A549 (cell line): ENCODE results near the gene INAFM1. TPM values are rescaled to one million over a fixed set of nuclear protein-coding genes. Genes with fewer than 3 reads are reported as not detected.

Experiments used
- ATAC-seq, 2 experiments: fragments of 200-7000 bp in 1 of 2; fragments of >200 bp in 1 of 2; cut with Nextera tagmentation in 1 of 2; cut with Tn5 transposase in 1 of 2; 3 replicates each; pipeline versions ENCODE4 v1.8.0 to v1.9.1; 2018 to 2020; ENCODE audit warnings: mild to moderate bottlenecking in 1 of 2, moderate library complexity in 1 of 2
- CTCF ChIA-PET: fragments of 300-600 bp; sonication (Branson Sonifier 250); formaldehyde crosslinking; extraction: SDS; loops from one replicate; lab custom pipeline; 2021; ENCODE audit warnings: antibody characterized with exemption, inconsistent platforms; lab: Yijun Ruan, JAX
- POLR2A ChIA-PET: fragments of 350-600 bp; formaldehyde crosslinking; extraction: SDS; loops from one replicate; lab custom pipeline; 2021; ENCODE audit warnings: antibody characterized with exemption, inconsistent platforms; lab: Yijun Ruan, JAX
- DNase-seq, 2 experiments: peaks; one replicate each; pipeline versions ENCODE4 v3.0.0 to v3.0.0-alpha.2; 2011 to 2016; ENCODE audit warnings: low read depth in 1 of 2, low spot score in 1 of 2
- FAIRE-seq: peaks from 2 replicates; lab custom pipeline; 2011; peaks lifted over from hg19 to GRCh38; lab: Jason Lieb, UNC
- H3K27ac ChIP-seq, 2 experiments: fragments of >200 bp; sonication (Bioruptor Twin); formaldehyde crosslinking; 3 replicates each; pipeline ENCODE4 v1.5.1; 2016 to 2017
- H3K4me1 ChIP-seq: fragments of >200 bp; sonication (Bioruptor Twin); formaldehyde crosslinking; 3 replicates; pipeline ENCODE4 v1.6.1; 2016
- H3K4me2 ChIP-seq: fragments of >200 bp; sonication (Bioruptor Twin); formaldehyde crosslinking; 3 replicates; pipeline ENCODE4 v1.6.1; 2016
- H3K4me3 ChIP-seq: fragments of >200 bp; sonication (Bioruptor Twin); formaldehyde crosslinking; 3 replicates; pipeline ENCODE4 v1.5.1; 2016
- H3K9me3 ChIP-seq: fragments of >200 bp; sonication (Bioruptor Twin); formaldehyde crosslinking; 3 replicates; pipeline ENCODE4 v1.6.1; 2016
- BHLHE40 ChIP-seq: IDR thresholded peaks from 2 replicates; pipeline ENCODE4 v1.6.1; 2012; ENCODE audit warnings: low read depth, low read length, inconsistent platforms
- CBX8 ChIP-seq: fragments of 200-600 bp; sonication (generic); IDR thresholded peaks from 2 replicates; pipeline ENCODE4 v1.6.1; 2016
- CHD2 ChIP-seq: fragments of 150-350 bp; IDR thresholded peaks from 2 replicates; pipeline ENCODE4 v1.6.1; 2014; ENCODE audit warnings: low read length; ENCODE audit not compliant: partially characterized antibody
- CHD4 ChIP-seq: fragments of 200-600 bp; sonication (generic); IDR thresholded peaks from 2 replicates; pipeline ENCODE4 v1.6.1; 2016; ENCODE audit warnings: antibody characterized with exemption, mild to moderate bottlenecking, borderline replicate concordance
- EHMT2 ChIP-seq: fragments of 200-600 bp; sonication (generic); IDR thresholded peaks from 2 replicates; pipeline ENCODE4 v1.6.1; 2016; ENCODE audit warnings: antibody characterized with exemption, low read depth, mild to moderate bottlenecking, moderate library complexity
- EP300 ChIP-seq, 2 experiments: fragments of >200 bp; sonication (Bioruptor Twin); formaldehyde crosslinking; IDR thresholded peaks; 2 replicates in 1 of 2; 3 replicates in 1 of 2; pipeline ENCODE4 v1.6.1; 2016 to 2017
- ESRRA ChIP-seq: fragments of 150-350 bp; IDR thresholded peaks from 2 replicates; pipeline ENCODE4 v1.6.1; 2014; ENCODE audit warnings: mild to moderate bottlenecking, low read length, borderline replicate concordance
- FOSB ChIP-seq: fragments of 250-450 bp; sonication (Bioruptor Pico); IDR thresholded peaks from 2 replicates; pipeline ENCODE4 v1.5.0; 2020; ENCODE audit warnings: mild to moderate bottlenecking, moderate library complexity
- FOSL2 ChIP-seq, 2 experiments: fragments of 450-650 bp in 1 of 2; fragments of >200 bp in 1 of 2; sonication (Bioruptor Twin) in 1 of 2; formaldehyde crosslinking; IDR thresholded peaks; 2 replicates each; pipeline versions ENCODE4 v1.5.0 to v1.6.1; 2016 to 2020; ENCODE audit warnings: mild to moderate bottlenecking in 1 of 2, moderate library complexity in 1 of 2
- FOXS1 ChIP-seq: fragments of 250-450 bp; sonication (Bioruptor Pico); IDR thresholded peaks from 2 replicates; pipeline ENCODE4 v1.5.0; 2020; ENCODE audit warnings: mild to moderate bottlenecking, moderate library complexity
- GATA3 ChIP-seq: IDR thresholded peaks from 2 replicates; pipeline ENCODE4 v1.6.1; 2012; ENCODE audit warnings: borderline replicate concordance
- HDAC2 ChIP-seq: fragments of 200-600 bp; sonication (generic); IDR thresholded peaks from 2 replicates; pipeline ENCODE4 v1.6.1; 2016
- HEYL ChIP-seq: fragments of 250-450 bp; sonication (Bioruptor Pico); IDR thresholded peaks from 2 replicates; pipeline ENCODE4 v1.8.0; 2021; ENCODE audit warnings: mild to moderate bottlenecking, moderate library complexity
- HOXB13 ChIP-seq: fragments of 250-450 bp; sonication (Bioruptor Pico); IDR thresholded peaks from 2 replicates; pipeline ENCODE4 v1.5.0; 2020; ENCODE audit warnings: low read depth, mild to moderate bottlenecking, moderate library complexity
- HOXB5 ChIP-seq: fragments of 250-450 bp; sonication (Bioruptor Pico); IDR thresholded peaks from 2 replicates; pipeline ENCODE4 v1.5.0; 2020; ENCODE audit warnings: mild to moderate bottlenecking, moderate library complexity
- JUN ChIP-seq, 2 experiments: fragments of >200 bp; sonication (Bioruptor Twin); formaldehyde crosslinking; IDR thresholded peaks; 2 replicates in 1 of 2; 3 replicates in 1 of 2; pipeline ENCODE4 v1.6.1; 2016 to 2017
- JUNB ChIP-seq: fragments of >200 bp; sonication (Bioruptor Twin); formaldehyde crosslinking; IDR thresholded peaks from 2 replicates; pipeline ENCODE4 v1.6.1; 2016
- KDM5A ChIP-seq: fragments of 200-600 bp; sonication (generic); IDR thresholded peaks from 2 replicates; pipeline ENCODE4 v1.6.1; 2016; ENCODE audit warnings: antibody characterized with exemption, mild to moderate bottlenecking
- MAFK ChIP-seq: fragments of 450-650 bp; IDR thresholded peaks from 2 replicates; pipeline ENCODE4 v1.6.1; 2014; ENCODE audit not compliant: partially characterized antibody
- MAZ ChIP-seq: fragments of 150-350 bp; IDR thresholded peaks from 2 replicates; pipeline ENCODE4 v1.6.1; 2014; ENCODE audit warnings: antibody characterized with exemption, low read depth, low read length, borderline replicate concordance
- NFE2L2 ChIP-seq: fragments of 150-350 bp; conservative IDR thresholded peaks from 2 replicates; pipeline ENCODE4 v1.6.1; 2014; ENCODE audit warnings: low read length
- NPAS2 ChIP-seq: fragments of 250-450 bp; sonication (Bioruptor Pico); IDR thresholded peaks from 2 replicates; pipeline ENCODE4 v1.8.0; 2022; ENCODE audit warnings: mild to moderate bottlenecking, moderate library complexity, borderline replicate concordance
- NR3C1 ChIP-seq: fragments of >200 bp; sonication (Bioruptor Twin); formaldehyde crosslinking; IDR thresholded peaks from 3 replicates; pipeline ENCODE4 v1.6.1; 2017
- PHF8 ChIP-seq: fragments of 200-600 bp; sonication (generic); IDR thresholded peaks from 2 replicates; pipeline ENCODE4 v1.6.1; 2016; ENCODE audit warnings: low read depth, mild to moderate bottlenecking, antibody characterized with exemption, moderate library complexity, borderline replicate concordance
- POLR2AphosphoS2 ChIP-seq: conservative IDR thresholded peaks from 2 replicates; pipeline ENCODE4 v1.6.1; 2012; ENCODE audit warnings: low read length, improper control_type of control experiment, inconsistent platforms
- RARB ChIP-seq: fragments of 250-450 bp; sonication (Bioruptor Pico); IDR thresholded peaks from 2 replicates; pipeline ENCODE4 v1.8.0; 2021; ENCODE audit warnings: mild to moderate bottlenecking, moderate library complexity
- RCOR1 ChIP-seq: fragments of 150-350 bp; IDR thresholded peaks from 2 replicates; pipeline ENCODE4 v1.6.1; 2014; ENCODE audit warnings: antibody characterized with exemption, low read length, low read depth
- RNF2 ChIP-seq: fragments of 200-600 bp; sonication (generic); IDR thresholded peaks from 2 replicates; pipeline ENCODE4 v1.6.1; 2016; ENCODE audit warnings: low read depth, mild to moderate bottlenecking, antibody characterized with exemption, moderate library complexity, borderline replicate concordance
- SMC3 ChIP-seq: fragments of >200 bp; sonication (Bioruptor Twin); formaldehyde crosslinking; IDR thresholded peaks from 3 replicates; pipeline ENCODE4 v1.6.1; 2018; ENCODE audit warnings: inconsistent platforms
- SREBF2 ChIP-seq: fragments of 450-650 bp; IDR thresholded peaks from 2 replicates; pipeline ENCODE4 v1.6.1; 2014; ENCODE audit warnings: mild to moderate bottlenecking, moderate library complexity
- TFCP2L1 ChIP-seq: fragments of 250-450 bp; sonication (Bioruptor Pico); IDR thresholded peaks from 2 replicates; pipeline ENCODE4 v1.5.0; 2021; ENCODE audit warnings: mild to moderate bottlenecking
- ZFP36 ChIP-seq: fragments of 450-650 bp; IDR thresholded peaks from 2 replicates; pipeline ENCODE4 v1.6.1; 2014; ENCODE audit warnings: borderline replicate concordance; ENCODE audit not compliant: partially characterized antibody
- ZNF302 ChIP-seq: fragments of 250-450 bp; sonication (Bioruptor Pico); IDR thresholded peaks from 2 replicates; pipeline ENCODE4 v1.9.0; 2021; ENCODE audit warnings: inconsistent platforms, mild to moderate bottlenecking, moderate library complexity
- WGBS: methylation state at CpG from one replicate; pipeline ENCODE4 v1.1.6; 2017; ENCODE audit errors: missing lambda C conversion rate; 5-methylcytosine and 5-hydroxymethylcytosine counted together
- polyA plus RNA-seq, 4 experiments: library from polyadenylated mRNA; depleted of rRNA in 3 of 4; stranded (reverse); fragments of >200 nt; fragmentation: RNase III in 1 of 4; extraction: RNeasy Plus Mini Kit Qiagen cat#74134 plus additional on column Dnase treatment in 1 of 4; gene quantifications; 2 replicates in 3 of 4; 3 replicates in 1 of 4; pipeline ENCODE4 v1.2.3, GENCODE V29; 2011 to 2017
- TF ChIP-seq, protein P1 (sequence below): IDR thresholded peaks from 2 replicates; pipeline ENCODE4 v1.6.1; 2012
- TF ChIP-seq, protein P2 (sequence below): IDR thresholded peaks from 2 replicates; pipeline ENCODE4 v1.6.1; 2012
- TF ChIP-seq, protein P3 (sequence below): fragments of >200 bp; sonication (Bioruptor Twin); formaldehyde crosslinking; IDR thresholded peaks from 2 replicates; pipeline ENCODE4 v1.6.1; 2016
- TF ChIP-seq, protein P4 (sequence below): fragments of 250-450 bp; sonication (Bioruptor Pico); IDR thresholded peaks from 2 replicates; pipeline ENCODE4 v1.5.0; 2020; ENCODE audit warnings: low read depth, mild to moderate bottlenecking, moderate library complexity
- TF ChIP-seq, protein P5 (sequence below): IDR thresholded peaks from 2 replicates; pipeline ENCODE4 v1.6.1; 2012; ENCODE audit warnings: low read depth, borderline replicate concordance

Gene INAFM1
- polyA plus RNA-seq, 2 of the 4 experiments (the other 2 are of a cell fraction): 1.5 to 5.5 TPM

DNA sequence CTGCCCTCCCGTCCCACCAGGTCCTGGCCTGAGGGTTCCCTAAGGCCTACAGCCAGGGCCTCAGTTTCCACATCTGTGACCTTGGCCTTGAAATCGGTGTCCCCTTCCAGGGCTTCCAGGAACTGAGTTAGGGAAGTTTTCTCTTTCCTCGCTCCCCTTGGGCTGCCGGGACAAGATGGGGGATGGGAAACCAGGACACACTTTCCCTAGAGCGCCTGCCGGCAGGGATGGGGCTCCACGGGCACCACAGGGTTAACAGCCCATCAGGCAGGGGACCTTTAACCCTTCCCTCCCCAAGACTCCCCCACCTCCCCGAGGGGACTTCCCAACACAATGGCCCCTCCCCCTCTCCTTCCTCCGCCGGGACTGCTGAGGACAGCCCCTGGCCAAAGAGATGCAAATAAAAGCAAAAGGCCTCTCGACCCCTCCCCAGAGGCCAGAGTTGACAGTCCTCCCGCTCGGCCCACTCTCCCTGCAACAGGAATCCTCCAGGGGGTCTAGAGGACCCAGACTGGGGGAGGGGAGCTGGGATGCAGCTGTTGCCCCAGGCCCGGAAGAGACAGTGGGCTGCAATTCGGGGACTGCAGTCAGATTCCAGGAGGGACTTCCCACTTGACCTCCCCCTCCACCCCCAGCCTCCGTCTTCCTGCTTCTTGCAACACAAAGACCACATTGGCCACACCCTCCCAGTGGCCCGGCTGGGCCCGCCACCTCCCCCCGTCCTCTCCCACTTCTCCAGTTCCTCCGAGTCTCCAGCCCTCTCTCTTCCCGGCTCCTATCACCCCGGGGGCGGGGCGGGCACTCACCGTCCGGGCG lies 47.1 kb upstream of the INAFM1 start:
- Histone ChIP-seq H3K9me3 (no peaks in the 10 kb centered on the region), H3K4me2 (peak overlapping the region; percentile 99), H3K27ac (peak overlapping the region; percentile 97 to 98), H3K4me3 (peak overlapping the region; percentile 89), H3K4me1 (peaks cover 48% of the 10 kb centered on the region)
- WGBS: 2% methylated on average over 19 of the region's 27 CpGs
- ChIA-PET POLR2A (interaction anchor here (0.6 to 3.7 kb wide), 12 partner anchors 9 to 343 kb away, joined by 3 to 118 read pairs (median 6); partner anchors contain the start of genes CCDC9 and INAFM1), CTCF (interaction anchor here (1.1 to 24.7 kb wide), 5 partner anchors 11 to 23 kb away, joined by 4 to 893 read pairs (median 19); partner anchors contain the start of gene CCDC9)
- FAIRE-seq (no peak), ATAC-seq (peak; percentile 45 to 55), DNase-seq (peak; percentile 96 to 99)
- TF ChIP-seq ZNF302 (CRISPR knock-in tag) (no peak), JUNB (no peak), ESRRA (peak; percentile 12; the same call in 1 of the 2 replicates), ZFP36 (peak; percentile 16), FOSL2 (IDR thresholded peaks at IDR 0.05) (no peak), FOSL2 (CRISPR knock-in tag; IDR thresholded peaks at IDR 0.05) (peak; percentile 13; the same call in 1 of the 2 replicates), NFE2L2 (no peak), EP300 (IDR thresholded peaks at IDR 0.05) (peak; percentile 22 to 69; a peak in 1 of 5 replicates), NPAS2 (CRISPR knock-in tag) (no peak), FOXS1 (CRISPR knock-in tag) (no peak), GATA3 (peak; percentile 69; the same call in 1 of the 2 replicates), FOSB (CRISPR knock-in tag) (0 out of 2 replicates have a peak, but pooled peaks have one; percentile 61), RARB (CRISPR knock-in tag) (peak; percentile 85), HOXB5 (CRISPR knock-in tag) (0 out of 2 replicates have a peak, but pooled peaks have one; percentile 10), NR3C1 (no peak), BHLHE40 (peak; percentile 7; the same call in 1 of the 2 replicates), HEYL (CRISPR knock-in tag) (no peak), EHMT2 (no peak), HDAC2 (peak; percentile 93), CHD2 (no peak), CHD4 (peak; percentile 96; the same call in 1 of the 2 replicates), MAFK (no peak), TFCP2L1 (CRISPR knock-in tag) (peak; percentile 90; the same call in 1 of the 2 replicates), KDM5A (no peak), SREBF2 (no peak), RNF2 (no peak), SMC3 (no peak; the same call in 2 of the 3 replicates), PHF8 (no peak), MAZ (peak; percentile 94), HOXB13 (CRISPR knock-in tag) (no peak), RCOR1 (peak; percentile 94; the same call in 1 of the 2 replicates), CBX8 (no peak), POLR2AphosphoS2 (peak; percentile 69; the same call in 1 of the 2 replicates), JUN (IDR thresholded peaks at IDR 0.05) (peak; percentile 85 to 88; a peak in 4 of 5 replicates)
- TF ChIP-seq, protein P1, sequence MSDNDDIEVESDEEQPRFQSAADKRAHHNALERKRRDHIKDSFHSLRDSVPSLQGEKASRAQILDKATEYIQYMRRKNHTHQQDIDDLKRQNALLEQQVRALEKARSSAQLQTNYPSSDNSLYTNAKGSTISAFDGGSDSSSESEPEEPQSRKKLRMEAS: peak; percentile 83
- TF ChIP-seq, protein P2, sequence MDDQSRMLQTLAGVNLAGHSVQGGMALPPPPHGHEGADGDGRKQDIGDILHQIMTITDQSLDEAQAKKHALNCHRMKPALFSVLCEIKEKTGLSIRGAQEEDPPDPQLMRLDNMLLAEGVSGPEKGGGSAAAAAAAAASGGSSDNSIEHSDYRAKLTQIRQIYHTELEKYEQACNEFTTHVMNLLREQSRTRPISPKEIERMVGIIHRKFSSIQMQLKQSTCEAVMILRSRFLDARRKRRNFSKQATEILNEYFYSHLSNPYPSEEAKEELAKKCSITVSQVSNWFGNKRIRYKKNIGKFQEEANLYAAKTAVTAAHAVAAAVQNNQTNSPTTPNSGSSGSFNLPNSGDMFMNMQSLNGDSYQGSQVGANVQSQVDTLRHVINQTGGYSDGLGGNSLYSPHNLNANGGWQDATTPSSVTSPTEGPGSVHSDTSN: peak; percentile 76
- TF ChIP-seq, protein P3, sequence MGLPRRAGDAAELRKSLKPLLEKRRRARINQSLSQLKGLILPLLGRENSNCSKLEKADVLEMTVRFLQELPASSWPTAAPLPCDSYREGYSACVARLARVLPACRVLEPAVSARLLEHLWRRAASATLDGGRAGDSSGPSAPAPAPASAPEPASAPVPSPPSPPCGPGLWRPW: 0 out of 2 replicates have a peak, but pooled peaks have one; percentile 33
- TF ChIP-seq, protein P4, sequence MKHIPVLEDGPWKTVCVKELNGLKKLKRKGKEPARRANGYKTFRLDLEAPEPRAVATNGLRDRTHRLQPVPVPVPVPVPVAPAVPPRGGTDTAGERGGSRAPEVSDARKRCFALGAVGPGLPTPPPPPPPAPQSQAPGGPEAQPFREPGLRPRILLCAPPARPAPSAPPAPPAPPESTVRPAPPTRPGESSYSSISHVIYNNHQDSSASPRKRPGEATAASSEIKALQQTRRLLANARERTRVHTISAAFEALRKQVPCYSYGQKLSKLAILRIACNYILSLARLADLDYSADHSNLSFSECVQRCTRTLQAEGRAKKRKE: no peak
- TF ChIP-seq, protein P5, sequence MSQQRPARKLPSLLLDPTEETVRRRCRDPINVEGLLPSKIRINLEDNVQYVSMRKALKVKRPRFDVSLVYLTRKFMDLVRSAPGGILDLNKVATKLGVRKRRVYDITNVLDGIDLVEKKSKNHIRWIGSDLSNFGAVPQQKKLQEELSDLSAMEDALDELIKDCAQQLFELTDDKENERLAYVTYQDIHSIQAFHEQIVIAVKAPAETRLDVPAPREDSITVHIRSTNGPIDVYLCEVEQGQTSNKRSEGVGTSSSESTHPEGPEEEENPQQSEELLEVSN: 0 out of 2 replicates have a peak, but pooled peaks have one; percentile 32
